ENCODE measurements around the gene SLC33A1.
"Not testable (repeated sequence)": the region's sequence is repeated elsewhere in the genome, so short reads cannot be mapped to it uniquely, and the experiment has no call there.

The SLC33A1 gene

GRCh38 chr3:155862290-155862982 is 8.2 kb upstream of the SLC33A1 start:
- in situ Hi-C loops (cut with HindIII; ENCODE audit: low sequenced_read_pairs) = not testable (repeated sequence)

- in situ Hi-C loops (cut with HindIII; ENCODE audit: low sequenced_read_pairs) = no loop called here
These were observed 7.4 kb upstream of the SLC33A1 start for GRCh38 chr3:155861476-155862183.

- in situ Hi-C loops (cut with HindIII; ENCODE audit: low sequenced_read_pairs) = not testable (repeated sequence)
These were observed 6.2 kb upstream of the SLC33A1 start for GRCh38 chr3:155860424-155860823.

- in situ Hi-C loops (cut with HindIII; ENCODE audit: low sequenced_read_pairs) = no loop called here
These were observed 5.6 kb upstream of the SLC33A1 start for GRCh38 chr3:155859859-155860258.

- in situ Hi-C loops (cut with HindIII; ENCODE audit: low sequenced_read_pairs) = no loop called here
These were observed 750 bp downstream of the SLC33A1 start for GRCh38 chr3:155853214-155854140.

GRCh38 chr3:155852341-155852740 is 1.9 kb downstream of the SLC33A1 start:
- in situ Hi-C loops (cut with HindIII; ENCODE audit: low sequenced_read_pairs) = no loop called here

GRCh38 chr3:155849404-155849803 is 4.8 kb downstream of the SLC33A1 start:
- in situ Hi-C loops (cut with HindIII; ENCODE audit: low sequenced_read_pairs) = not testable (repeated sequence)

- in situ Hi-C loops (cut with HindIII; ENCODE audit: low sequenced_read_pairs) = no loop called here
These were observed 6.2 kb downstream of the SLC33A1 start for GRCh38 chr3:155847993-155848392.

- in situ Hi-C loops (cut with HindIII; ENCODE audit: low sequenced_read_pairs) = no loop called here
These were observed 8.1 kb downstream of the SLC33A1 start for GRCh38 chr3:155846119-155846518.

- in situ Hi-C loops (cut with HindIII; ENCODE audit: low sequenced_read_pairs) = no loop called here
These were observed 10.7 kb downstream of the SLC33A1 start for GRCh38 chr3:155843569-155843968.

- in situ Hi-C loops (cut with HindIII; ENCODE audit: low sequenced_read_pairs) = no loop called here
These were observed 18.7 kb downstream of the SLC33A1 start for GRCh38 chr3:155835341-155836071.

GRCh38 chr3:155828490-155829098 is 25.6 kb downstream of the SLC33A1 start:
- in situ Hi-C loops (cut with HindIII; ENCODE audit: low sequenced_read_pairs) = not testable (repeated sequence)

GRCh38 chr3:155815030-155815545 is 39.1 kb downstream of the SLC33A1 start:
- in situ Hi-C loops (cut with HindIII; ENCODE audit: low sequenced_read_pairs) = no loop called here

- in situ Hi-C loops (cut with HindIII; ENCODE audit: low sequenced_read_pairs) = not testable (repeated sequence)
These were observed 41.0 kb downstream of the SLC33A1 start for GRCh38 chr3:155813224-155813623.

GRCh38 chr3:155809181-155809580 is 45.0 kb downstream of the SLC33A1 start:
- in situ Hi-C loops (cut with HindIII; ENCODE audit: low sequenced_read_pairs) = no loop called here

GRCh38 chr3:155807823-155808222 is 46.4 kb downstream of the SLC33A1 start:
- in situ Hi-C loops (cut with HindIII; ENCODE audit: low sequenced_read_pairs) = no loop called here

GRCh38 chr3:155805802-155806618 is 48.2 kb downstream of the SLC33A1 start, which contains the start of gene C3orf33:
Gene C3orf33, minus strand, starts transcription at chr3:155806278. Its CDS starts 26 bp downstream, at chr3:155806252.
- in situ Hi-C loops (cut with HindIII; ENCODE audit: low sequenced_read_pairs) = no loop called here

GRCh38 chr3:155805204-155805801 is 48.9 kb downstream of the SLC33A1 start:
- in situ Hi-C loops (cut with HindIII; ENCODE audit: low sequenced_read_pairs) = no loop called here

- in situ Hi-C loops (cut with HindIII; ENCODE audit: low sequenced_read_pairs) = no loop called here
These were observed 49.9 kb downstream of the SLC33A1 start for GRCh38 chr3:155804323-155804722.
